Mesodermal cell (in vitro differentiated cells): ENCODE data around the gene SELENOM.
"Not testable (repeated sequence)": the region's sequence is repeated elsewhere in the genome, so short reads cannot be mapped to it uniquely, and the experiment has no call there.

ENCODE experiments used
- H3K27ac ChIP-seq: 2 replicates; pipeline ENCODE4 v1.7.0; 2013; ENCODE audit warnings: mild to moderate bottlenecking, low read depth, low read length, moderate library complexity; ENCODE audit not compliant: severe bottlenecking
- H3K36me3 ChIP-seq: 2 replicates; pipeline ENCODE4 v1.7.1; 2013; ENCODE audit warnings: mild to moderate bottlenecking, low read length, moderate library complexity; ENCODE audit not compliant: control insufficient read depth, insufficient read depth
- H3K4me1 ChIP-seq: one replicate; pipeline ENCODE4 v1.7.1; 2013; ENCODE audit warnings: mild to moderate bottlenecking, low read length; ENCODE audit not compliant: insufficient read depth, control insufficient read depth, poor library complexity, severe bottlenecking
- H3K4me3 ChIP-seq: 2 replicates; pipeline ENCODE4 v1.7.0; 2013; ENCODE audit warnings: low read length, control low read depth, mild to moderate bottlenecking; ENCODE audit not compliant: insufficient read depth, poor library complexity, severe bottlenecking; ENCODE audit errors: extremely low read depth
- H3K9me3 ChIP-seq: 2 replicates; pipeline ENCODE4 v1.7.1; 2013; ENCODE audit warnings: mild to moderate bottlenecking, low read length, moderate library complexity; ENCODE audit not compliant: control insufficient read depth
- WGBS, 2 experiments: methylation state at CpG; one replicate each; pipeline ENCODE4 v1.1.5; 2013; ENCODE audit warnings: missing lambda C conversion rate in 2 of 2; ENCODE audit not compliant: insufficient coverage in 2 of 2; 5-methylcytosine and 5-hydroxymethylcytosine counted together

The SELENOM gene

DNA sequence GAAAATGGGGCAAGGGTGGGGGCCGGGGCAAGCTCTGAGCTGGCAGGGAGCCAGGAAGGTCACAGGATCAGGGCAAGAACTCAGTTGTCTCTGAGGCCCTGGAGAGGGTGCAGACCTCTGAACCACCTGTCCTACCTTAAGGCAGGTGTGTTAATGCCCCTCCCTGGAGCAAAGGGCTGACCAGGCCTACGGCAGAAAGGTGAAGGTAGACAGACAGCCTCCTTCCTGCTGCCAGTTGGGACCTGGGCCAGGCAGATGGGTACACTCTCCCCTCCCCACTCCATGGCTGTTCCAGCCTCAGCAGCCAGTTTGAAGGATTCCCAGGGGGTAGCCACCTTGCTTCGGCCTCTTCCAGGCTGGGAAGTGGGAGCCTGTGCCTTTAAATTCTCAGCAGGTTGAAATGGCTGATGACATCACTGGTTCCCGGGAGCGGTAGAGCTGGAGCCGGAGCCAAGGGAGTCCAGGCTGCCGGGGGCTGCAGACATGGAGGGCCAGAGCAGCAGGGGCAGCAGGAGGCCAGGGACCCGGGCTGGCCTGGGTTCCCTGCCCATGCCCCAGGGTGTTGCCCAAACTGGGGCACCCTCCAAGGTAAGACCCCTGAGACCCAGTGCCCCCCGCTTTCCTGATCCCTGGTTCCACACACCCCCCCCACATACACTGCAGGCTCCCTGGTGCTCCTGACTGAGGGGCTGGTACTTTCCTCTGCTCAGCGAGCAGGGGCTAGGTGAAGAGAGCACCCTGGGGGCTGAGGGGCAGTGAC lies 15.3 kb upstream of the SELENOM start, which contains the start of gene INPP5J:
Gene INPP5J (plus strand): TSS at position 435 of the 760 bp plus-strand sequence. CDS start 49 bp downstream, at position 484.
- H3K36me3 ChIP-seq, result no peaks in the 10 kb centered on the region
- 20 to 33% methylated on average over 7 to 8 of the region's 10 CpGs for WGBS, 2 experiments
- peaks cover 7% of the 10 kb centered on the region for H3K4me1 ChIP-seq
- no peak within 1 kb of the TSS for H3K27ac ChIP-seq
- H3K4me3 ChIP-seq, result peak within 1 kb of the TSS; percentile 52
- no peaks in the 10 kb centered on the region for H3K9me3 ChIP-seq

DNA sequence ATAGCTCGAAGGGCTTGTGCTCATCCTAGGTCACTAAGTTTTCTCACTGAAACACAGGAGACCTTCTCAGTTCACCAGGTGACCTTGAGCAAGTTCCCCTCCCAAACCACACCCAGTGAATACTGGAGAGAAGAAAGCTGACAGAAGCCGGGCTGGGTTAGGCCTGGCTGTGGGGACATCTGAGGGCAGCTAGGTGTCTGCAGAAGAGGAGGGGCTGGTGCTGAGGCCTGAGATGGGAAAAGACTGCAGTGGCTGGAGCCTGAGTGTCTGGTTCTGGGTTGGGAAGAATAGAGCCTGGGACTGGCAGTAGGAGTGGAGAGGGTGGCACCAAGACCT lies 14.8 kb upstream of the SELENOM start:
- Histone ChIP-seq H3K4me3 (no peak overlapping the region), H3K36me3 (no peaks in the 10 kb centered on the region), H3K9me3 (no peaks in the 10 kb centered on the region), H3K4me1 (peaks cover 7% of the 10 kb centered on the region), H3K27ac (no peak overlapping the region)
- WGBS, 2 experiments, result 92 to 95% methylated on average over 2 of the region's 2 CpGs

DNA sequence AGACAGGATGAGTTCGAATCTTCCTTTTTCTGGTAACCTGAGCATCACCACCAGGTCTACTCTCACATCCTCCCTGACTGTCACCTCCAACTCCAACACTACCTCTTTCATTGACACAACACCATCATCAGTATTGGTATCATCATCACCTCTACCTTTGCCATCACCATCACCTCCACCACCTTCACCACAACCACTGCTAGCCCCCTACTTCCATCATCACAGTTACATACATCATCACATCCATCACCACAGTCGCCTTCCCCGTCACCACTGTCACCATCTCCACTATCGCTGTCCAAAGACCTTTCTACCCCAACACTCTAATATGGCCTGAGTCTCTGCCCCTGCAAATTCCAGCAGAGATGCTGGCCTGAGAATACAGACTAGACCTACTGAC lies 14.0 kb upstream of the SELENOM start:
- peaks cover 7% of the 10 kb centered on the region for H3K4me1 ChIP-seq
- H3K27ac ChIP-seq, result no peak overlapping the region
- H3K36me3 ChIP-seq, result no peaks in the 10 kb centered on the region
- 96 to 98% methylated on average over 4 of the region's 4 CpGs for WGBS, 2 experiments
- no peak overlapping the region for H3K4me3 ChIP-seq
- H3K9me3 ChIP-seq, result no peaks in the 10 kb centered on the region

DNA sequence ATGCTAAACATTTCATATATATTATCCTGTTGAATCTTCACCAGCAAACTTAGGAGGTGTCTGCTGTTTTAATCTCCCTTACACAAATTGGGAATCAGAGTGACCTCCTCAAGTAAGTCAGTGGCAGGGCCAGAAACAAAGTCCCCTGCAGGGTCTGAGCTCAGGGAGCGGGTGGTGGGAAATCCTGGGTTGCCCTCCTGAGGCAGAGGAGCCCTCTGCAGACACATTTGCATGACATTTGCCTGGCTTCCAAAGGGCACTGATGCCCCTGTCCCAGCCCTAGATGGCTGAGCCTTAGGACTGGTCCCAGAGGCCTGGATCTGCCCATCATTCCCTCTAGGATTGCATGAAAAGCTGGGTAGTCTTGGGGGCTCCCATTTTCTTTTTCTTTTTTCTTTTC lies 13.3 kb upstream of the SELENOM start:
- H3K4me3 ChIP-seq, result no peak overlapping the region
- 80 to 100% methylated on average over 1 of the region's 1 CpG for WGBS, 2 experiments
- no peaks in the 10 kb centered on the region for H3K36me3 ChIP-seq
- H3K9me3 ChIP-seq, result no peaks in the 10 kb centered on the region
- H3K27ac ChIP-seq, result no peak overlapping the region
- peaks cover 7% of the 10 kb centered on the region for H3K4me1 ChIP-seq

DNA sequence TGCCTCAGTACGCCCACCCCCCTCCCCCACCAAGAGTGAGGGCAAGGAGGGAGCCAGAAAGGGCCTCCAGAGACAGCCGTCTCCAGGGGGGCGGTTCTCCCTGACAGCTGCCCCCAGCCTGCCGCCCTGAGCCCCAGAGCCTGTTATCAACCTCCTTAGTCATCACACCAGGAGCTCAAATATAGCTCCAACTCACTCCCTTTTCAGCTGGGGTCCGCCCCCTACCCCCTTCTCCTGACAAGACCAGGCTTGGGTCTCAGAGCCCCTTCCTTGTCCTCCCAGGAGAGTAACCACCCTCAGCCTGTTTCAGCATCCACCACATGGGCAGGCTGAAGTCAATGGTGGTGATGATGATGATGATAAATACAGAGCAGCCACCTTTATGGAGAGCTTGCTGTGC lies 12.9 kb upstream of the SELENOM start:
- Histone ChIP-seq H3K27ac (no peak overlapping the region), H3K9me3 (no peaks in the 10 kb centered on the region), H3K4me1 (peaks cover 7% of the 10 kb centered on the region), H3K36me3 (no peaks in the 10 kb centered on the region), H3K4me3 (no peak overlapping the region)
- 56 to 59% methylated on average over 3 of the region's 5 CpGs for WGBS, 2 experiments

DNA sequence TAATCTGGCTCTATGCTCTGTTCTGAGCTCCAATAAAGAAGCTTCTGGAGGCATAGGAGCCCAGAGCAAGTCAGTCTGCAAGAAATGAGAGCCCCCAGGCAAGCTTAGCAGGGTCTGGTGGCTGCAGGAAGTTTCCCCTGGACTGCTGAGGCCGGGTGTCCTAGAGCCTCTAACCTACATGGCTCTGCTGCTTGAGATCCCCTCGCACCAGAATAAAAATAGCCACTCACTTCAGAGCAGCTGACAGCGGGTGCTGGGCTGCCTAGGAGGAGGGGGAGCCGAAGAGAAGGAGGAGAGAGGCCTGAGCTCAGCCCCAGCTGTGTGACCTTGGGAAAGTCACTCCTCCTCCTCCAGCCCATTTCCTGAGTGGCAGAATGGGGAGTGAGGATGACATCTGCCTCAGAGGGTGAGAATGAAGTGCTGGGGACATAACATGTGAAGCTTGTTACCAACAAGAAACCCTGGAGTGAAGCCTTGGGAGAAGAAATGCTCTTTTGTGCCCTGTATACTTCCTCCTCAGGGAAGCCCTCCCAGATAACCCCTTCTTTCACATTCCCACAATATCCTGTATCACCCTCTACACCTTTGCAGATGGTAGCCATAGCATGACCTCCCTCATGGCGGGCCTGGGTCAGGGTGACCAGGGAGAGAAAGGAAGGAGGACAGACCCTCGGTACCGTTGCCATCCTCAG lies 11.8 kb upstream of the SELENOM start:
- H3K4me1 ChIP-seq, result peaks cover 7% of the 10 kb centered on the region
- no peaks in the 10 kb centered on the region for H3K36me3 ChIP-seq
- WGBS, 2 experiments, result 65 to 100% methylated on average over 1 to 2 of the region's 7 CpGs
- H3K4me3 ChIP-seq, result no peak overlapping the region
- H3K27ac ChIP-seq, result no peak overlapping the region
- H3K9me3 ChIP-seq, result no peaks in the 10 kb centered on the region

DNA sequence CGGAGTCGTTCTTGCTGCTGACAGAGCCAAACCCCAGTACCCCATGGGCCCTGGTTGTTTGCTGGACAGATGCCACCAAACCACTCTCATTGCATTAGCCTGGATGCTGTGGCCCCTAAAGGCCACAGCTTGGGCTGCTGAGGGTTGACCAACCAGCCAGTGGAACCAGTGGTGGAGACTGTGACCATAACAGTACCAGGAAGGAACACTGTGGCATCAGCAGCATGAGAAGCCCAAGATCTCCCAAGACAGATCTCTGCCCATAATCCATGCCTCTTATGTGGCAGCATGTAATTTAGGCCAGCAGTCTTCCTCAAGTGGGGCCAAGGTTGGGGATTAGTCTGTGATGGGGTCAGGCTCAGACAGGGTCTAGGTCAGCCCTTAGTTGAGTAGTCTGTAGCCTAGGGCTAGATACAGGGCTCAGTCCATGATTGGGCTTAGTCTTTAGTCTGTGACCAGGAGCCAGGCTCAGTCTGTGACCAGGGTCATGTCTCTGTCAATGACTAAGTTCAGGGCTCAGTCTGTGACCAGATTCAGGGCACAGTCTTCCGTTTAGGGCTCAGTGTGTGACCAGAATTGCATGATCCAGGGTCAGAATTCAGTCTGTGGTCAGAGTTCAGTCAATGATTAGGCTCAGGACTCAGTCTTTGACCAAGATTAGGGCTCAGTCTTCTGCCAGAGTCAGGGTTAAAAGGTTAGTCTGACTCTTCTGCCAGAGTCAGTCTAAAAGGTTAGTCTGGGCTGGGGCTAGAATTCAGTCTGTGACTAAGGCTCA lies 10.9 kb upstream of the SELENOM start:
- WGBS, 2 experiments, result 92 to 93% methylated on average over 3 of the region's 3 CpGs
- Histone ChIP-seq H3K9me3 (no peaks in the 10 kb centered on the region), H3K4me1 (peaks cover 7% of the 10 kb centered on the region), H3K27ac (no peak overlapping the region), H3K4me3 (no peak overlapping the region), H3K36me3 (no peaks in the 10 kb centered on the region)

DNA sequence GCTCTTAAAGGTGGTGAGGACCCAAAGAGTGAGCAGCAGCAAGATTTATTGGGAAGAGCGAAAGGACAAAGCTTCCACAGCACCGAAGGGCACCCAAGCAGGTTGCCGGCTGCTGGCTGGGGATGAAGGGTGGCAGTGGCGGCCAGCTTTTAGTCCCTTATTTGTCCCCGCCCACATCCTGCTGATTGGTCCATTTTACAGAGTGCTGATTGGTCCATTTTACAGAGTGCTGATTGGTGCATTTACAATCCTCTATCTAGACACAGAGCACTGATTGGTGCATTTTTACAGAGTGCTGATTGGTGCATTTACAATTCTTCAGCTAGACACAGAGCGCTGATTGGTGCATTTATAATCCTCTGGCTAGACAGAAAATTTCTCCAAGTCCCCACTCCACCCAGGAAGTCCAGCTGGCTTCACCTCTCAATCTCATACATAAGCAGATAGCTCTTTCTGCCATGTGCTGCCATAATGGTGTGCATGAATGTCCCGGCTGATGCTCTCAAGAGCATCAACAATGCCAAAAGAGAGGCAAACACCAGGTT lies 5.3 kb upstream of the SELENOM start:
- H3K4me1 ChIP-seq, H3K27ac ChIP-seq, H3K9me3 ChIP-seq, H3K36me3 ChIP-seq, H3K4me3 ChIP-seq: not testable (repeated sequence)
- WGBS, 2 experiments, result 92% methylated on average over 7 of the region's 7 CpGs

DNA sequence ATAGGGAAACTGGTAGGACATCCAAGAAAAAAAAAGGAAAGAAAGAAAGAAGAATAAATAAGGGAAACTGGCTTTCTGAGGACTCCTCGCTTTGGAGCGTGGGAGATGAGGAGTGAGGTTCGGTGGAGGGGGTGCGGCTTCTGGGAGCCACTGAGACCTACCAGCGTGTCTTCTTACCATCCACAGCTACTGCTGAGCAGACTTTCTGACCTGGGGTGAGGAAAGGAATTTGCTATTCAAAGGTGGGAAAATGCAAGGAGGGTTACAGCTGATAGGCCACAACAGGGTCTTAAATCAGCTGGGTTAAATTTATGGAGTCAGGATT lies 488 bp upstream of the SELENOM start:
- 0 to 9% methylated on average over 3 to 4 of the region's 5 CpGs for WGBS, 2 experiments
- Histone ChIP-seq H3K27ac (peak overlapping the region; percentile 24), H3K9me3 (no peaks in the 10 kb centered on the region), H3K4me1 (peaks cover 5% of the 10 kb centered on the region), H3K36me3 (peaks cover 16% of the 10 kb centered on the region), H3K4me3 (peak overlapping the region; percentile 25)

DNA sequence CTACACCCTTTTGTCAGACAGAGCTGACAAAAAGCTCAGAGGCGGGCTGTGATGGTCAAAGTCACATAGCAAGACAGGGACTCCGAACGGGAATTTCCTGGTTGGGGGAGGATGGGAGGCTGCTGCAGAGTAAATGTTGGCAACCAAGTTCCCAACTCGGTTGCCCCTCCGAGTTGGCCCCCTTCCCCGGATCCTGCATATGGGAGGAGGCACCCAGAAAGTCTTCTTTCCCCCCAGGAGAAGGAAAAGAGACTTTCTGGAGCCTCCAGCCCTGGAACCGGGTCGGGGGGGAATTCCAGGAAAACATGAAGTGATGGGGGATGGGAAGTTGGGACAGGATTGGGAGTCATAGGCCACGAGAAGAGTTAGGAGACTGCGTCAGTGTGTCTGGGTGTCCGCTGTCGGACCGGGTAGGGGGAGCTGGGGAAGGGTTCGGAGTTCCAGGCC lies 614 bp downstream of the SELENOM start:
- 53 to 54% methylated on average over 7 to 10 of the region's 14 CpGs for WGBS, 2 experiments
- Histone ChIP-seq H3K4me1 (peaks cover 12% of the 10 kb centered on the region), H3K4me3 (peak overlapping the region; percentile 62), H3K27ac (no peak overlapping the region), H3K9me3 (no peaks in the 10 kb centered on the region), H3K36me3 (peaks cover 16% of the 10 kb centered on the region)
